AG09319 (cell line): Measurements from ENCODE around the gene DYNC2H1.

Source experiments
- DNase-seq: peaks from one replicate; pipeline ENCODE4 v3.0.0-alpha.2; 2010; ENCODE audit warnings: low read depth; ENCODE audit errors: extremely low read depth
- TF ChIP-seq, protein P1 (sequence below): IDR thresholded peaks from 2 replicates; pipeline ENCODE4 v1.5.1; 2011; ENCODE audit warnings: low read depth, mild to moderate bottlenecking, inconsistent platforms, low read length, moderate library complexity

Gene DYNC2H1

DNA sequence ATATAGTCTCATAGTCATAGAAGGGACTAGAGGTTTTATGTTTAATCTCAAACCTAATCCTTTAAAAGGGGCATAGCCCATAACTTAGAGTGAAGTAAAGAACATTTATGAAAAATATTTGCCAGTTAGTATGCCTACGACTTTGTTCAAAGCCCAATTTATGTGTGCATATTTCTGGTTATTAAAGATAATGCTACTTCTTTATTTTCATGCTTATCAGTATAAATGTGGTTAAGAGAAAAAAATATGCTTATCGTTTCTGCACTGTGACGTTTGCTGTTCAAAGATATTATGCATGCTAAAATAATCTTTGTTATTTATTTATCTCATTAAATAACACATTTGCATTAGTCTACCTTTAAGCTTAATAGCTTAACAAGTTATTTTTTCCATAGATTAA lies 343.9 kb downstream of the DYNC2H1 start:
- TF ChIP-seq, protein P1, sequence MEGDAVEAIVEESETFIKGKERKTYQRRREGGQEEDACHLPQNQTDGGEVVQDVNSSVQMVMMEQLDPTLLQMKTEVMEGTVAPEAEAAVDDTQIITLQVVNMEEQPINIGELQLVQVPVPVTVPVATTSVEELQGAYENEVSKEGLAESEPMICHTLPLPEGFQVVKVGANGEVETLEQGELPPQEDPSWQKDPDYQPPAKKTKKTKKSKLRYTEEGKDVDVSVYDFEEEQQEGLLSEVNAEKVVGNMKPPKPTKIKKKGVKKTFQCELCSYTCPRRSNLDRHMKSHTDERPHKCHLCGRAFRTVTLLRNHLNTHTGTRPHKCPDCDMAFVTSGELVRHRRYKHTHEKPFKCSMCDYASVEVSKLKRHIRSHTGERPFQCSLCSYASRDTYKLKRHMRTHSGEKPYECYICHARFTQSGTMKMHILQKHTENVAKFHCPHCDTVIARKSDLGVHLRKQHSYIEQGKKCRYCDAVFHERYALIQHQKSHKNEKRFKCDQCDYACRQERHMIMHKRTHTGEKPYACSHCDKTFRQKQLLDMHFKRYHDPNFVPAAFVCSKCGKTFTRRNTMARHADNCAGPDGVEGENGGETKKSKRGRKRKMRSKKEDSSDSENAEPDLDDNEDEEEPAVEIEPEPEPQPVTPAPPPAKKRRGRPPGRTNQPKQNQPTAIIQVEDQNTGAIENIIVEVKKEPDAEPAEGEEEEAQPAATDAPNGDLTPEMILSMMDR: no peak
- DNase-seq: no peak

DNA sequence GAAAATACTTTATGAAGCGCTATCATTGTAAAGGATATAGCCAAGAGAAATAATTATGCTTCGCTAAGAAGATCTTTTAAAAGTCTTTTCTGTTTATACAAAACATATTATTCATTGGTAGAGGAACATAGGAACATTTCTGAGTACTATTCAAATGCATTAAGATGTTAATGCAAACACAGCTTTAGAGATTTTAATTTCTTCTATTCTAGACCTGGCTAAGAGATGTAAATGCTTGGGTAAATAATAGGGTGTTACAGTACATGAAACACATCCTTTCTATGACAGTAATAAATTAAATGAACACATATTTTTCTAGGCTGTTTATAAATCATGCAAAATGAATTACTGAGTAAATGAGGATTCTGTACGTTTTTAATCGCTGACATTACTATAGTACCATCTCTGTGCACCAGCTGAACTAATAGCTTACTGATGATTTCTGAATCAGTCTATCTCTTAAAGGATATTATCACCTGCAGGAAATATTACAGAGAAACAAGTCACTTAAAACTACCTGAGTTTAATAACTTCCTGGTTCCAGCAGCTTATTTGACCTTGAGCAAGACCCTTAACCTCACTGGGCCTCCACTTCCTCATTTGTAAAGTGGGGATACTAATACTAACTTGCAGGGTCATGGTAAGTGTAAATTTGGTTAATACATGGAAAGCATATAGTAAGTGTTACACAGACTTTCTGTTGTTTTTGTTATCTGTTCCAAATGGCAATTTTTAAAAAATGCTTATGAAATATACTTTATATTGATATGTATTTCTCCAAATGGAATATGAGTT lies 344.9 kb downstream of the DYNC2H1 start:
- DNase-seq: no peak
- TF ChIP-seq, protein P1: no peak

DNA sequence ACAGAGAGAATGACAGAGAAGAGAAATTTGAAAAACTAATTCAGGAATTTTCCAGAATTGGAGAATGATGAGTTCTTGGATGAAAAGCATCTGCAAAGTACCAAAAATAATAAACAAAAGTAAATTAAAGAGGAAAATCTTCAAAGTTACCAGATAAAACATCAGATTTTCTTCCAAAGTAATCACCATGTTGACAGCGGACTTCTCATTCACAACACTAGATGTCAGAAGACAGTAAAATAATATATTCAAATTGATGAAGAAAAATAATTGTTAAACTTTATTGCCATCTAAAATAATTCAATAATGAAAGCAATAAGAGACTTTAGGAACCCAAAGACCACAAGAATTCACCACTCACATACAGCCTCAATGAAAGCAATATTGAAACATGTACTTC lies 355.2 kb downstream of the DYNC2H1 start:
- TF ChIP-seq, protein P1: peak; percentile 7
- no peak for DNase-seq

DNA sequence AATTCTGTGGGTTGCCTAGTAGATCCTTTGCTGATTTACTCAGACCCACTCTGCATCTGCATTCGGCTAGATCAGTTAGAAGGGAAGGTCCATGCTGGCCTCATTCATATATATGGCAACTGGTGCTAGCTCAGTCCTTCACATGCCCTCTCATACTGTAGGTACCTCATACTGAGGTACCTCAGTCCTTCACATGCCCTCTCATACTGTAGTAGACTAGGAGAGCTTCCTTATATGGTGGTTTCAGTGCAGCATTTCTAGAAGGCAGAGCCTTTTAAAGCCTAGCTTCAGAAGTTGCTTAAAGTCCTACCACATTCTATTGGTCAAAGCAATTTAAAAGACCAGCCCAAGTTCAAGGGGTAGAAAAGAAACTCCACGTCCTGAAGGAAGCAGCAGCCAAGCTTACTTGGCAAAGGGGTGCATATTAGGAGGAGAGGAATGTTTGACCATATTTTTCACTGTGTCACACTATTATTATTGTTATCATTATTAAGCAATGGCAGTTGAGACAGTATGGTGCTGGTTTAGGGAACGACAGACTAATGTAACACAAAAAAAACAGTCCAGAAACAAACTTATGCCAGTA lies 356.4 kb downstream of the DYNC2H1 start:
- TF ChIP-seq, protein P1: no peak
- no peak for DNase-seq

DNA sequence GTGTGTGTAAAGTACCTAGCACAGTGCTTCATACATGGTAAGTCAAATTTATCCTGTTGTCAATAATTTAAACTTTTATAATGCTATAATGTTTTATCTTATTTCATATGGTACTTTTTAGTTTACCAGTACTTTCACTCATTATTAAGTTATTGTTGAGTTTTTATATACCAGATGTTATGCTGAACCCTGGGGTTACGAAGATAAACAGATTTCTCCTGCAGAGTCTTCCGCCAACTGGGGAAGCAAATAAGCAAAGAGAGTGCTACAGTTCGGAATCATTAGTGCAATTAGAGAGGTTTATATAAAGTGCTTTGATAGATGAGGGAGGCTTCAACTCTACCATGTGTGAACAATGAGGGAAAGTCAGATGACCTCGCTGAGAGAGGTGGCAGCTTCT lies 362.3 kb downstream of the DYNC2H1 start:
- TF ChIP-seq, protein P1: no peak
- no peak for DNase-seq

DNA sequence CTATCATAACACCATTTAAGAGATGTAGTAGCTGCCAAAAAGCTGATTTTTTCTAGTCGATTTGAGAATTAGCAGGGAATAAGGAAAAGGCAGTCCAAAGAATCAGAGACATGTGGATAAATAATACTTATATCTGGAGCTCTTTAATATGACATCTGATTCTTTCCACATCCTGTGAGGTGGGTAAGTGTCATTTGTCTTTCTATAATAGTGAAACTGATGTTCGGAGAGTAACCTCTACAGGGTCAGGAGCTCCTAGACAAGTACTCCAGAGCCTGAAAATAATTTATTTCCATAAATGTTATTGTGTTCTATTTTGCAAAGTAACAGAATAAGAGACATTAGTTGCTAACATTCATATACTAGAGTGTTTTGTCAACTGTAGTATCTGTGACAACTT lies 367.6 kb downstream of the DYNC2H1 start:
- TF ChIP-seq, protein P1: no peak
- no peak for DNase-seq

DNA sequence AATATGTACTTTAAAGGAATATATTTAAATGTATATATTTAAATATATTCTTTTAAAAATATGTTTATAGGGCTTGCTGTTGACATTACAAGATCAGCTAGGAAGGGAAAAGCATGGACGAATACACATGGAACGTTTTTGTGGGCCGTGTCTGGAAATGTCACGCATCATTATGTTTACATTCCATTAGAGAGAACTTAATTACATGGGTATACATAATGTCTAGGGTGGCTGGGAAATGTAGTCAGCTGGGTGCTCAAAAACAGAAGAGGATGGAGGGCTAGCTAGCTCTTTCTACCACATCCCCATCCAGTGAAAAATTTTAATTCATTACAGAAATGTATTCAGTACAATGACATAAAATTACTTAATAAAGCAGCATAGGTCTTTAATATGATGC lies 371.2 kb downstream of the DYNC2H1 start:
- DNase-seq: no peak
- TF ChIP-seq, protein P1: no peak
